SJCRH30 (cell line): ENCODE results near the gene SPATA13. TPM values are rescaled to one million over a fixed set of nuclear protein-coding genes. Genes with fewer than 3 reads are reported as not detected.

Source experiments
- DNase-seq, 2 experiments: peaks; one replicate each; pipeline ENCODE4 v3.0.0-alpha.2; 2015 to 2020
- H3K27ac ChIP-seq: fragments of 250-450 bp; sonication (Bioruptor Pico); 2 replicates; pipeline ENCODE4 v1.5.1; 2020; ENCODE audit warnings: mild to moderate bottlenecking, moderate library complexity
- H3K27me3 ChIP-seq: fragments of 250-450 bp; sonication (Bioruptor Pico); 2 replicates; pipeline ENCODE4 v1.5.1; 2020; ENCODE audit warnings: mild to moderate bottlenecking, moderate library complexity
- H3K36me3 ChIP-seq: fragments of 250-450 bp; sonication (Bioruptor Pico); 2 replicates; pipeline ENCODE4 v1.5.1; 2020; ENCODE audit warnings: mild to moderate bottlenecking, moderate library complexity
- H3K4me1 ChIP-seq: fragments of 250-450 bp; sonication (Bioruptor Pico); 2 replicates; pipeline ENCODE4 v1.5.1; 2020; ENCODE audit warnings: mild to moderate bottlenecking, moderate library complexity
- H3K4me3 ChIP-seq: fragments of 250-450 bp; sonication (Bioruptor Pico); 2 replicates; pipeline ENCODE4 v1.5.1; 2020; ENCODE audit warnings: mild to moderate bottlenecking, moderate library complexity
- H3K9me3 ChIP-seq: fragments of 250-450 bp; sonication (Bioruptor Pico); replicated peaks from 2 replicates; pipeline ENCODE4 v1.5.1; 2020; ENCODE audit warnings: mild to moderate bottlenecking, moderate library complexity
- total RNA-seq: library from RNA; depleted of rRNA; stranded (reverse); fragments of >200 nt; shearing (Covaris generic); gene quantifications from 2 replicates; pipeline ENCODE4 v1.2.3, GENCODE V29; 2014

The SPATA13 gene
- total RNA-seq, 1 experiment from 2014 or later = 23.0 TPM

DNA sequence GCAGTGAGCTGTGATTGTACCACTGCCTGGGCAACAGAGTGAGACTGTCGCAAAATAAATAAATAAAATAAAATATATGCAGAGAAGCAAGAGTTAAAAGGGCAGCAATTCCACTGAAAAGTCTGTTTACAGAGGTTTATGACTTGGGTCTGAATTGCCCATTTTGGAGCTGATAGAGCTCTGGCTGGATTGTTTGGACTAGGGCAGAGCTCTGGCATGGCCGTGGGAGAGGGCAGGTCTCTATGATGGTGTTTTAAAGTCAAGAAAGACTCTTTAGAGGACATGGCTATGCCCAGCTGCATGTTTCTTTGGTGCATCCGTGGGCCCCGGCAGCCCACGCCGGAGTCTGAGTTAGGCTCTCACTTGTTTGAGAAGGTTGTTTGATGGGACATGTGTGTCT, 84.3 kb downstream of the SPATA13 start:
- DNase-seq = no peak
- no peak overlapping the region for H3K27ac ChIP-seq

DNA sequence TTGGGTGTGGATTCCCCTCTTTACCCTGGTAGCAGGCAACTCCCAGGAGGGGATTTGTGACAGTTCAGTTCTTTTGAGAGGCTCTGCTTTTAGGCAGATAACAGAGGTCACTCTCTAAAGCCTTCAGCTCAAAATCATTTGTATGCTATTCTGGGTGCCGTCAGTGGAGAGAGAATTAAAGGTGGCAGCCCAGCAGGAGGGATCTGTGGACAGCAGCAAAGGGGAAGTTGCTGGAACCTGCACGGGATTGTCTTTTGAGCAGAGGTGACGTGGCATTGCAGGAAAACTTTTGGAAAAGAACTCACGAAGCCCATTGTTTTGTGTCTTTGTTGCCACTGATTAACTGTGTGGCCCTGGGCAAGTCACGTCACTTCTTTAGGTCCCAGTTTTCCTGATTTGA, 86.5 kb downstream of the SPATA13 start:
- H3K9me3 ChIP-seq = no peaks in the 10 kb centered on the region; the same call in 1 of the 2 replicates
- H3K4me3 ChIP-seq = no peak overlapping the region
- no peak for DNase-seq
- no peaks in the 10 kb centered on the region for H3K27me3 ChIP-seq
- H3K27ac ChIP-seq = no peak overlapping the region
- H3K4me1 ChIP-seq = 0 out of 2 replicates have a peak, but pooled peaks cover 2% of the 10 kb centered on the region
- peaks cover 8% of the 10 kb centered on the region; the same call in 1 of the 2 replicates for H3K36me3 ChIP-seq

More for the DNA sequence above, 84.3 kb downstream of the SPATA13 start:
- Histone ChIP-seq H3K9me3 (no peaks in the 10 kb centered on the region), H3K4me3 (no peak overlapping the region), H3K27me3 (no peaks in the 10 kb centered on the region), H3K4me1 (no peaks in the 10 kb centered on the region), H3K36me3 (peaks cover 1% of the 10 kb centered on the region; the same call in 1 of the 2 replicates)

DNA sequence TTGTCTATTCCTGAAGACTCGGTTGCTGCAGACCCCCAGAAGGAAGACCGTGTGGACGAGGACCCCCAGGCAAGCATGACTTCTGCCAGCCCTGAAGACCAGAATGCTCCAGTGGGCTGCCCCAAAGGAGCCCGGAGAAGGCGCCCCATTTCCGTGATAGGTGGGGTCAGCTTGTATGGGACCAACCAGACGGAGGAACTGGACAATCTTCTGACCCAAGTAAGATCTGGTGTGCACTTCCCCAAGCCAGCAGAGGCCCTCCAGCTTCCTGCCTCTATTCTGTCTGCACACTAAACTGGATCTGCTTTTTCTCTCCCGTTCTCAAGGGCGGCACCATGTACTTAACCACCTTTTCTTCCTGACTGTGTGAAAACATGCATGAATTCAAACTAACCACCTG, 89.1 kb downstream of the SPATA13 start:
- DNase-seq = no peak
- 0 out of 2 replicates have a peak, but pooled peaks cover 2% of the 10 kb centered on the region for H3K4me1 ChIP-seq
- H3K4me3 ChIP-seq = no peak overlapping the region
- no peaks in the 10 kb centered on the region for H3K27me3 ChIP-seq
- H3K36me3 ChIP-seq = peaks cover 11% of the 10 kb centered on the region; the same call in 1 of the 2 replicates
- H3K27ac ChIP-seq = no peak overlapping the region
- no peaks in the 10 kb centered on the region; the same call in 1 of the 2 replicates for H3K9me3 ChIP-seq

DNA sequence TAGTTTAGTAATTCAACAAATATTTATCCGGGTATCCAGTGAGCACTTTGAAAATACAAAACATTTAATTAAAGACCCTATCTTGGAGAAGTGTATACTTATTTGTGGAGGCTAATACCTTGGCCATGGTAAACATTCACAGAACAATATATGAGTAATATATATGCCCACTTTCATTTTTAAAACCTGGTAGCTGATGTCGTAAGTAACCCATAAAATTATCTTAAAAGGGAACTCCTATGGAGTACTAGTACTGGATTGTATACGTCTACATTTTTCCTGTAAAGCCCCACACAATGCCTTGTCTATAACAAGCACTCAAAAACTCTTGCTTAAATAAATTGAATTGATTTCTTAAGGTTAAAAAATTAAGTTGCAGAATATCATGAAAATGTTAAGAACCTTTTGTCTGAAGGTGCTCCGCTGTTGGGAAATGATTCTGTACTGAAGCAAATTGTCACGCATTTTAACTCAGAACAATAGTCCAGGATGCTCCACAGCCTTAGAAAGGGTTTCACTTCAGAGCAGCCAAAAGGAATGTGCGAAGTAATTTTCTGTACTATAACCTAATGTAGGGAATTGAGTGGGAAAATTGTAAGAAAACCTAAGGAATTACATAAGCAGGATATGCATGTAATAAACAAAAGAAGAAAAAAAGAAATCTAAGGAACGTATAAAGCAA, 90.0 kb downstream of the SPATA13 start:
- H3K27me3 ChIP-seq = no peaks in the 10 kb centered on the region
- 0 out of 2 replicates have a peak, but pooled peaks cover 2% of the 10 kb centered on the region for H3K4me1 ChIP-seq
- H3K9me3 ChIP-seq = no peaks in the 10 kb centered on the region; the same call in 1 of the 2 replicates
- no peak overlapping the region for H3K4me3 ChIP-seq
- peaks cover 11% of the 10 kb centered on the region; the same call in 1 of the 2 replicates for H3K36me3 ChIP-seq
- no peak overlapping the region for H3K27ac ChIP-seq
- DNase-seq = no peak

DNA sequence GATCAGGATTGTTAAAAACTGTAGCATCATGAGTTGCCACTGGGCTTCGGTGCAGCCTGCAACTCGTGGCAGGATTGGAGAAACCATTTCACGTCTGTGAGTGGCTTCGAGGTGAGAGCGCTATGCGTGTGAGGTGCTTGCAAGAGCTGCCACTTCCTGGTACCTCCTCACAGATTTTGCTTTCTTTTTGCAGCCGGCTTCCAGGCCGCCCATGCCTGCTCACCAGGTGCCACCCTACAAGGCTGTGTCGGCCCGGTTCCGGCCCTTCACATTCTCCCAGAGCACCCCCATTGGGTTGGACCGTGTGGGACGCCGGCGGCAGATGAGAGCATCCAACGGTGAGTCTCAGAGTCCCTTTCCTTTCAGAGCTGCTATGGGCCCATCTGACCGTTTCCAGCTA, 91.0 kb downstream of the SPATA13 start:
- Histone ChIP-seq H3K27me3 (no peaks in the 10 kb centered on the region), H3K4me1 (0 out of 2 replicates have a peak, but pooled peaks cover 2% of the 10 kb centered on the region), H3K36me3 (peaks cover 11% of the 10 kb centered on the region; the same call in 1 of the 2 replicates), H3K9me3 (no peaks in the 10 kb centered on the region; the same call in 1 of the 2 replicates), H3K4me3 (no peak overlapping the region), H3K27ac (no peak overlapping the region)
- DNase-seq = no peak

DNA sequence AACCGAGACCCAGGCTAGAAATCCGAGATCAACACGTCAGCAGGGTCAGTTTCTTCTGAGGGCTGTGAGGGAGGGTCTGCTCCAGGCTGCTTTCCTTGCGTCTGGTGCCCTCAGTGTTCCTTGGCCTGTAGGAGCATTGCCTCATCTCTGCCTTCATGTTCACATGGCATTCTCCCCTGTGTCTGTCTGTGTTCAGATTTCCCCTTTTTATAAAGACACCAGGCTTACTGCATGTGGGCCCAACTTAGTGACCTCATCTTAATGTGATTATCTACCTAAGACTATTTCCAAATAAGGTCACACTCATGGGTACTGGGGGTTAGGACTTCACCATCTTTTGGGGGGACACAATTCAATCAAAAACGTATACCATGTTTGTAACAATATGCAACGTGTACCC, 91.6 kb downstream of the SPATA13 start:
- Histone ChIP-seq H3K4me1 (0 out of 2 replicates have a peak, but pooled peaks cover 2% of the 10 kb centered on the region), H3K27ac (no peak overlapping the region), H3K27me3 (no peaks in the 10 kb centered on the region), H3K4me3 (no peak overlapping the region), H3K9me3 (no peaks in the 10 kb centered on the region; the same call in 1 of the 2 replicates), H3K36me3 (peaks cover 11% of the 10 kb centered on the region; the same call in 1 of the 2 replicates)
- DNase-seq = no peak

DNA sequence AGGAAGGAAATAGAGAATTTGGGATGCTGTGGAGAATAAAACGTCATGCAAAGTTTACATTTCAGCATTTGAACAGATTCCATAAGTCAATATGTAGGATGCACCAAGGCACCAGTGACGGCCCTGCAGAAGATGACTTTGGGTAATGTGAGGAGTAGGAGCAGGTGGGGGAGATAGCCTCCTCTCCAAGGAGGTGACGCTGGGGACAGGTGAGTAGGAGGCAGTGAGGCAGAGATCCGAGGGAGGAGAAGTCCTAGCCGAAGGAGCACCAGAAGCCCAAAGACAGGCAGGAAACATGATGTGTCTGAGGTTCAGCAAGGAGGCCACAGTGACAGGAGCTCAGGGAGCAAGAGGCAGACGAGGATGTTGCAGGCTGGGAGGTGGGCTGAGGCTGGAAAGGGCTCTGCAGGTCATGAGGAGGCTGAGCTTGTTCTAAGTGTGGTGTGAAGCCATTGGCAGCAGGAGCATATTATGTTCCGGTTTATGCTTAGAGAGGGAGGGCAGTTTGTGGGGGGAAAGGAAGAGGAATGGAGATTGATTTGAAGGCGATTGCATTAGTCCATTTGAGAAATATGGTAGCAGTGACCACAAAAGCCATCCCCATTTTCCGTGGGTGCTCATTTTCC, 93.1 kb downstream of the SPATA13 start:
- 0 out of 2 replicates have a peak, but pooled peaks cover 2% of the 10 kb centered on the region for H3K4me1 ChIP-seq
- no peak for DNase-seq
- no peaks in the 10 kb centered on the region for H3K27me3 ChIP-seq
- H3K9me3 ChIP-seq = no peaks in the 10 kb centered on the region; the same call in 1 of the 2 replicates
- H3K36me3 ChIP-seq = peaks cover 13% of the 10 kb centered on the region; the same call in 1 of the 2 replicates
- H3K27ac ChIP-seq = no peak overlapping the region
- no peak overlapping the region for H3K4me3 ChIP-seq

DNA sequence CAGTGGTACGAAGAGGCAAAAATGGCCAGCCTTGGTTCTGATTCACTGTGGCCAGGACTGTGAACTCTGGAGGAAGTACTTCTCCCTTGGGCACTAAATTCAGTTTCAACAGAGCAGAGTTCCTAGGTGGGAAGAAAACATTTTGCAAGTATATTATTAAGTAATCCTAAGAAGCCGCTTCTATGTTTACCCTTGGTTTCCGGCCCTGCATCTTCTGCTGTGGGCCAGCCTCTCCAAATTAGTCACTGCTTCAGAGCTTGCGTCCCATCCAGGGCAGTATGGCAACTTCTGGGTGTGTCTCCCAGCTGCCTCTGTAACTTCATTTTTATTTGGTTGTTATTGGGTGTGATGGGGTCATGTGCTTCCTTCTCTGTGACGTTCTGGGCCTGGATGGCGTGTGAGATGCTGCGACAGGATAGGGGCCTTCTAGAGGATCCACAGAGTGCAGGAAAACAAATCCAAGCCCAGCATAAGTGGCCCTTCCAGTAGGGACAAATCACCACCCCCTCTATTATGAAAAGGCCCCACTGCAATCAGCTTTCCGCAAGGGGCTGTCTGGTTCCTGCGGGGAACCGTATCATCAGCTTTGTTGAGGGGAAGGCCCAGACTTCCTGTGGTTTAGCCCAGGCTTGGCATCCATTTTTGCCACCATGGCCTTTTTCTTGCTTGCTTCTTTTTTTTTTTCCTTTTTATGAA, 93.8 kb downstream of the SPATA13 start:
- Histone ChIP-seq H3K9me3 (no peaks in the 10 kb centered on the region; the same call in 1 of the 2 replicates), H3K4me3 (no peak overlapping the region), H3K36me3 (peaks cover 14% of the 10 kb centered on the region; the same call in 1 of the 2 replicates), H3K4me1 (0 out of 2 replicates have a peak, but pooled peaks cover 2% of the 10 kb centered on the region), H3K27ac (no peak overlapping the region), H3K27me3 (no peaks in the 10 kb centered on the region)
- DNase-seq = no peak

DNA sequence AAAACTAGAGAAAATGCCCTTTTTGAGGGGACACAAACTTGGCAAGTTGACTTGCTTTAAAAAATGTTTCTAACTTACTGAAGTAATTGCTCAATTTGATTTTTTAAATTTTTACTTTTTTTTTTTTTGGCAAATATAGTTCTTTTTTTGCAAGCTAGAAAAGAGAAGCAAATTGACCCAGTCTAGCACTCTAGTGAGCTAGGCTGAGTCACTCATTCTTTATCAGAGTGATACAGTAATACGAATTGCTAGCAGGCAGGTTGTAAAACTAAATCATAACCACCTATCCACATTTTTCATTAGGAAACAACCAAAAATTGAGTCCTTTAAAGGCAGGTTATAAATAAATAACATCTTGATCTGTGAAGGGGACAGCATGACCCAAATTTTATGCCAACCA, 97.0 kb downstream of the SPATA13 start:
- no peaks in the 10 kb centered on the region for H3K27me3 ChIP-seq

DNA sequence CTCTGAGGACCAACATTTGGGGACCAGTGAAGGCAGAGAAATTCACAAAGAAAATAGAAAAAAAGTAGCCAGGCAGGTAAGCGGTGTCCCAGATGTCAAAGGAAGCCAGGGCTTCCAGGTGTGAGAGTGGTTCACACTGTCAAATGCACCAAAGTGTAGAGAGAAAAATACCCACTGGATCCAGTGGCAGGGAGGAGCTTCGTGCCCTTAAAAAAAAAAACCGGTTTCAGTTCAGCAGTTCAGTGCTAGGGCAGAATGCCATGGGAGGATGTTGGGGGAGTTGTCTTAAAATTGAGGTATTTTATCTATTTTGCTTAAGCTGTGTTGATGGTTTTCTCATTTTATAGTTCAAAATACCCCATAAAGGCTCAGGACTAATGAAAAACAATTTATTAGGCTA, 101.0 kb downstream of the SPATA13 start:
- H3K4me3 ChIP-seq = no peak overlapping the region
- no peaks in the 10 kb centered on the region for H3K4me1 ChIP-seq
- H3K36me3 ChIP-seq = 0 out of 2 replicates have a peak, but pooled peaks cover 3% of the 10 kb centered on the region
- no peak for DNase-seq
- no peak overlapping the region for H3K27ac ChIP-seq
- H3K27me3 ChIP-seq = no peaks in the 10 kb centered on the region
- H3K9me3 ChIP-seq = no peaks in the 10 kb centered on the region

More for the DNA sequence above, 97.0 kb downstream of the SPATA13 start:
- no peaks in the 10 kb centered on the region for H3K4me1 ChIP-seq
- H3K36me3 ChIP-seq = peaks cover 5% of the 10 kb centered on the region; the same call in 1 of the 2 replicates
- no peak for DNase-seq
- no peak overlapping the region for H3K4me3 ChIP-seq
- H3K27ac ChIP-seq = no peak overlapping the region
- H3K9me3 ChIP-seq = no peaks in the 10 kb centered on the region

DNA sequence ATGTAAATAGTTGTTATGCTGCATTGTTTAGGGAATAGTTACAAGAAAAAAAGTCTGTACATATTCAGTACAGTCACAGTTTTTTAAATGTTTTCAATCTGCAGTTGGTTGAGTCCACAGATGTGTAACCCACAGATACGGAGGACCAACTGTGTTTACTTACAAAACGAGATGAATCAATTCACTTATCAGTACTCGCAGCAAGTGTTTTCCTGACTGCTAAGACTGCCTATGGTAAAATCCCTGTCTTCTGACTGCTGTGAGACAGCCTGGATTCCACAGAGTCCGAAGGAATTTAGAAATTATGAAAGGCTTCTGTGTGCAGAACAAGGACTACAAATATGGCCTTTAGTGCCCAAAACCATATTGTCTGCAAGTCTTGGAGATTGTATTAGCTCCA, 103.1 kb downstream of the SPATA13 start:
- Histone ChIP-seq H3K4me3 (no peak overlapping the region), H3K9me3 (no peaks in the 10 kb centered on the region), H3K27ac (no peak overlapping the region), H3K27me3 (no peaks in the 10 kb centered on the region), H3K4me1 (no peaks in the 10 kb centered on the region), H3K36me3 (0 out of 2 replicates have a peak, but pooled peaks cover under 1% of the 10 kb centered on the region)
- no peak for DNase-seq

DNA sequence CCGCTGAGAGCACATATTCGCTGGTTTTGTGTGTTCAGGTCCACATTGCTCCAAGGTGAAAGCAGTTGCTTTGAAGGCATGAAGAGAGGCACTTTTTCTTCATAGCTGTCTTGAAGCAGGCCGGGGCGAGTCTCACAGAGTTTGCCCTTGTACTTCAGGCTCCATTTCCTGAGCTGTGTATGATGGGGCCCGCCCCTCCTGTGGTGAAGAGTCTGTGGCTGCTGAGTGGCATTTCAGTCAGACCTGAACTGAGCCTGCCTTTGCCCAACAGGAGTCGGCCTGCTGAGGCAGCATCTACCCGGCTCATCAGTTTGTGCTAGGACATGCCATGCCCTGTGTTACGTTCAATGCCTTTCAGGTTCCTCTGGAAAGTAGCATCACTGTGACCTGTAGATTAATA, 104.5 kb downstream of the SPATA13 start:
- H3K9me3 ChIP-seq = no peaks in the 10 kb centered on the region
- no peak overlapping the region for H3K27ac ChIP-seq
- no peaks in the 10 kb centered on the region for H3K36me3 ChIP-seq
- no peak overlapping the region for H3K4me3 ChIP-seq
- H3K27me3 ChIP-seq = no peaks in the 10 kb centered on the region
- H3K4me1 ChIP-seq = no peaks in the 10 kb centered on the region
- no peak for DNase-seq

DNA sequence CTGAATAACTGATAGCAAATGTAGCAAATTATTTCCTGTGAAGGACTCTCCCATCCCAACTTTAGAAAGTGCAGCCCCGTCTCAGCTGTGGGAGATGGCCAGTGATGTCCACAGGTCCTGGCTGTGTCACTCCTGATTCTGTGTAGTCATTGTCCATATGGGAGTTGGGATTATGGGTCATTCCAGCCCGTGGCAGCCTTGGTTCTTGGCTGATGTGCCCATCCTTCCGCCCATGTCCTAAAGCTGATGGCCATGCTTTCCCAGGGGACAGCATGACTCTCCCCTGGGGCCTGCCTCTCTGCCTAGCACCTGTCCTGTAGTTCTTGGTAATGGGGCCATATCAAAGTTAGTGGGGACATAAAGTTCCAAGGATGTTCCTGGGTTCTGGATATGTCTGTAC, 104.9 kb downstream of the SPATA13 start:
- H3K27me3 ChIP-seq = no peaks in the 10 kb centered on the region
- no peaks in the 10 kb centered on the region; the same call in 1 of the 2 replicates for H3K4me1 ChIP-seq
- H3K36me3 ChIP-seq = no peaks in the 10 kb centered on the region
- H3K27ac ChIP-seq = no peak overlapping the region
- no peak overlapping the region for H3K4me3 ChIP-seq
- no peak for DNase-seq
- H3K9me3 ChIP-seq = no peaks in the 10 kb centered on the region

DNA sequence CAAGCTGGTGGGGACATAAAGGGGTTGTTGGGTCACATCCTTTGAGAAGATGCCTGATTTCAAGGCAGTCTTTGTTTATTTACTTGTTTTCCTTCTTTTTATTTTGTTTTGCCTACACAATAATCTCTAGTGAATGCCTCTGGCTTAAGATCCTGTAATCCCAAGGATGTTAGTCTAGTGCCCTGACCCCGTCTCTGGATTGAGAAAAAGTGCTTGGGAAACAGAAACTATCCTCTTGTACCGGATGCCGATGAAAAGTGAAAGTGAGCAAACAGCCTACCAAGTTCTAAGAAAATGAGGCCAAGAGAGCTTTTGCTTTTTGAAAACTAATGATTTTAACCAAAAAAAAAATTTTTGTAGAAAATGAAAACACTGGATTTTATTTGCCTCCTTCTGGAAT, 106.8 kb downstream of the SPATA13 start:
- no peaks in the 10 kb centered on the region for H3K36me3 ChIP-seq
- no peaks in the 10 kb centered on the region; the same call in 1 of the 2 replicates for H3K4me1 ChIP-seq
- no peaks in the 10 kb centered on the region for H3K9me3 ChIP-seq
- no peaks in the 10 kb centered on the region for H3K27me3 ChIP-seq
- DNase-seq = no peak
- H3K4me3 ChIP-seq = no peak overlapping the region
- no peak overlapping the region for H3K27ac ChIP-seq
